Measurements from ENCODE around the gene IFT22. TPM values are rescaled to one million over a fixed set of nuclear protein-coding genes. Genes with fewer than 3 reads are reported as not detected.
"Not testable (repeated sequence)": the region's sequence is repeated elsewhere in the genome, so short reads cannot be mapped to it uniquely, and the experiment has no call there.

IFT22 gene
- total RNA-seq, 1 donor, result 25.5 TPM

DNA sequence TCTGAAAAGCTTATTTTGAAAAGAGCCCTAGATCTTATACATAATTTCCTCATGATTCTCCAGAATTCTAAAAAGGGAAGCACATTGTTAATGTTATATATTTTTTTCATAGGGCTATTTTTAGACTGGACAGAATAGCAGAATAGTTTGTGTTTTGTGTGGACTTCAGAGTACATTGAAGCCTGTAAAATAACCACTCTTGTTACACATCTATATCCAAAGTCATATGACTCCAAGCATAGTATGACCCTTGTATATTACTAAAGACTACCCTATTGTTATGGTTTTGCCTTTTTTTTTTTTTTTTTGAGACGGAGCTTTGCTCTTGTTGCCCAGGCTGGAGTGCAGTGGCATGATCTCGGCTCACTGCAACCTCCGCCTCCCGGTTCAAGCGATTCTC, 50.6 kb downstream of the IFT22 start:
- no peak overlapping the region for H3K4me3 ChIP-seq (ENCODE audit: low read depth, low read length)
- TF ChIP-seq, protein P1, sequence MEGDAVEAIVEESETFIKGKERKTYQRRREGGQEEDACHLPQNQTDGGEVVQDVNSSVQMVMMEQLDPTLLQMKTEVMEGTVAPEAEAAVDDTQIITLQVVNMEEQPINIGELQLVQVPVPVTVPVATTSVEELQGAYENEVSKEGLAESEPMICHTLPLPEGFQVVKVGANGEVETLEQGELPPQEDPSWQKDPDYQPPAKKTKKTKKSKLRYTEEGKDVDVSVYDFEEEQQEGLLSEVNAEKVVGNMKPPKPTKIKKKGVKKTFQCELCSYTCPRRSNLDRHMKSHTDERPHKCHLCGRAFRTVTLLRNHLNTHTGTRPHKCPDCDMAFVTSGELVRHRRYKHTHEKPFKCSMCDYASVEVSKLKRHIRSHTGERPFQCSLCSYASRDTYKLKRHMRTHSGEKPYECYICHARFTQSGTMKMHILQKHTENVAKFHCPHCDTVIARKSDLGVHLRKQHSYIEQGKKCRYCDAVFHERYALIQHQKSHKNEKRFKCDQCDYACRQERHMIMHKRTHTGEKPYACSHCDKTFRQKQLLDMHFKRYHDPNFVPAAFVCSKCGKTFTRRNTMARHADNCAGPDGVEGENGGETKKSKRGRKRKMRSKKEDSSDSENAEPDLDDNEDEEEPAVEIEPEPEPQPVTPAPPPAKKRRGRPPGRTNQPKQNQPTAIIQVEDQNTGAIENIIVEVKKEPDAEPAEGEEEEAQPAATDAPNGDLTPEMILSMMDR (IDR thresholded peaks at IDR 0.05; ENCODE audit: insufficient read depth, low read depth, low read length), result no peak

DNA sequence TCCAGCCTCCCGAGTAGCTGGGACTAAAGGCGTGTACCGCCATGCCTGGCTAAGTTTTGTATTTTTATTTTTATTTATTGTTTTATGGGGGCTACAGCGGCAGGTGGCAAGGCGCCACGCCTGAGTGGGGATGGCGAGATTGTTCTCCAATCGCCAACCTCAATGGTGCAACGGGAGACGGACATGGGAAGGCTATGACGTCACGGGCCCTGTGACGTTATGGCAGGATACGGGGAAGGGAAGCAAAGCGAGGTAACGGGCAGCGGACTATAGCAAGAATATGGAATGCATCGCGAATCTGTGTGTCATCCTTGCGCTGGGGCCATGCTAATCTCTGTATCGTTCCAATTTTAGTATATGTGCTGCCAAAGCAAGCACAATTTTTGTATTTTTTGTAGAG, 51.9 kb downstream of the IFT22 start:
- no peak overlapping the region for H3K4me3 ChIP-seq (ENCODE audit: low read depth, low read length)
- DNase-seq (ENCODE audit: low read depth), result no peak
- TF ChIP-seq, protein P1 (IDR thresholded peaks at IDR 0.05; ENCODE audit: insufficient read depth, low read depth, low read length), result no peak

More for the DNA sequence above, 50.6 kb downstream of the IFT22 start:
- DNase-seq (ENCODE audit: low read depth), result no peak

DNA sequence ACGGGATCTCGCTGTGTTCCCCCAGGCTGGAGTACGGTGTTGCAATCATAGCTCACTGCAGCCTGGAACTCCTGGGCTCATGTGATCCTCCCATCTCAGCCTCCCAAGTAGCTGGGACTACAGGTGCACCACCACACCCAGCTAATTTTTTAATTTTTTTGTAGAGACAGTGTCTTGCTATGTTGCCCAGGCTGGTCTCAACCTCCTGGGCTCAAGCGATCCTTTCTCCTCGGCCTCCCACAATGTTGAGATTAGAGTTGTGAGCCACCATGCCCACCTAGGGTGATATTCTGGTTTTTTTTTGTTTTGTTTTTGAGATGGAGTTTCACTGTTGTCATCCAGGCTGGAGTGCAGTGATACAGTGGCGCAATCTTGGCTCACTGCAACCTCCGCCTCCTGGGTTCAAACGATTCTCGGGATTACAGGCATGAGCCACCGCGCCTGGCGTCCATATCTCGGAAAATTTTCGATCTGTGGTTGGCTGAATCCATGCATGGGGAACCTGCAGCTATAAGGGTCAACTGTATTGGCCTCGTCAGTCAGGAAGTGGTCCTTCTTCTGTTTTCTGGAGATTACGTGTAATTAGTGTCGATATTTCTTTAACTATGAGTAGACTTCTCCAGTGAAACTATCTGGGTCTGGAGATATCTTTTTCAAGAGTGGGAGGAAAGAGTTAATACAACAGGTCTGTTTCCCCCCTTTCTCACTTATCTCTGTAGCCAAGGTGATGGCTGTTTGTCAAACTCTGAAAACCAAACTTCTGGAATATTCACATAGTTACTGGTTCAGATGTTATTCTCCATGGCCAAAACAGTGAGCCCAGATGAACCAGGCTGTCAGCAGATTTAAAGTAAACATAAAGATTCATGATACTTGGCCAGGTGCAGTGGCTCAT, 55.7 kb downstream of the IFT22 start:
- TF ChIP-seq, protein P1 (IDR thresholded peaks at IDR 0.05; ENCODE audit: insufficient read depth, low read depth, low read length), result no peak
- H3K4me3 ChIP-seq (ENCODE audit: low read depth, low read length), result no peak overlapping the region
- no peak for DNase-seq (ENCODE audit: low read depth)

DNA sequence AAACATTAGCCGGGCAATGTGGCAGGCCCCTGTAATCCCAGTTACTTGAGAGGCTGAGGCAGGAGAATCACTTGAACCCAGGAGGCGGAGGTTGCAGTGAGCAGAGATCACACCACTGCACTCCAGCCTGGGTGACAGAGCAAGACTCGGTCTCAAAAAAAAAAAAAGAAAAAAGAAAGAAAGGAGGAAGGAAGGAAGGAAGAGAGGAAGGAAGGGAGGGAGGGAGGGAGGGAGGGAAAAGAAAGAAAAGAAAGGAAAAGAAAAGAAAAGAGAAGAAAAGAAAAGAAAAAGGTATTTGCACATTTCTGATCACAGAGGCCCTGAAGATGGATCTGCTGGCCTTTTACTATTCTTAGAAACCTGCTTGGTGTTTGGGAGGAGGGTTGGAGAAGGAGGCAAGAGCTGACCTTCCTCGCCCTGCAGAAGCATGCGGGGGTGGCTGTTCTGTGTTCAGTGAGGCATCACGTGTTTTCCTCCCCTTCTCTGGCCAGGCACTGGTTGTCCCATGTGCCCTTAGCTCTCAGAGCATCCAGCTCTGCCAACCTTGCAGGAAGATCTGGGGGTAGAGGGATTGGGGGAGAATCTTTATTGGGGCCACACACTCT, 57.4 kb downstream of the IFT22 start:
- DNase-seq (ENCODE audit: low read depth), result peak; percentile 39
- H3K4me3 ChIP-seq (ENCODE audit: low read depth, low read length), result not testable (repeated sequence)

Small RNA genes within 50 kb of the gene (small RNA-seq; reads per million reads assigned to genes)
- gene RNU6-1104P, result not detected

Other genes starting within 250 kb of the IFT22 start
- gene TRIM56, start 236.3 kb downstream of the IFT22 start, total RNA-seq, result 11.0 and 16.0 TPM in 2 replicates
- gene SERPINE1, start 194.7 kb downstream of the IFT22 start, total RNA-seq, result 700 and 921 TPM in 2 replicates
- gene AP1S1, start 167.3 kb downstream of the IFT22 start, total RNA-seq, result 129 and 154 TPM in 2 replicates
- under 0.01 TPM in 1 of 2 replicates, not detected in the other for gene VGF, start 156.2 kb downstream of the IFT22 start, total RNA-seq
- gene NAT16, start 141.5 kb downstream of the IFT22 start, total RNA-seq, result not detected in 2 replicates
- gene MOGAT3, start 120.8 kb downstream of the IFT22 start, total RNA-seq, result not detected in 2 replicates
- 89.9 and 90.2 TPM in 2 replicates for gene PLOD3, start 104.2 kb downstream of the IFT22 start, total RNA-seq
- 75.6 and 92.1 TPM in 2 replicates for gene ZNHIT1, start 103.6 kb downstream of the IFT22 start, total RNA-seq
- 3.2 and 4.7 TPM in 2 replicates for gene CLDN15, start 84.0 kb downstream of the IFT22 start, total RNA-seq
- 123 and 134 TPM in 2 replicates for gene FIS1, start 76.7 kb downstream of the IFT22 start, total RNA-seq
- gene COL26A1, start 41.1 kb upstream of the IFT22 start, total RNA-seq, result not detected in 2 replicates